B cell (primary cell): ENCODE measurements around the gene TMEM18. TPM values are rescaled to one million over a fixed set of nuclear protein-coding genes. Genes with fewer than 3 reads are reported as not detected.

Experiments used
- ATAC-seq: fragments of 200-7000 bp; cut with Tn5 transposase; one replicate; pipeline ENCODE4 v1.10.0; 2021; ENCODE audit warnings: low read depth, mild to moderate bottlenecking, moderate number of reproducible peaks, moderate library complexity
- CTCF ChIA-PET: fragments of 350-600 bp; sonication (Branson Sonifier 250); formaldehyde crosslinking; loops from one replicate; lab custom pipeline; 2021; ENCODE audit warnings: antibody characterized with exemption, inconsistent platforms; lab: Charles Lee
- POLR2A ChIA-PET: fragments of 350-600 bp; sonication (Branson Sonifier 250); formaldehyde crosslinking; loops from one replicate; lab custom pipeline; 2021; ENCODE audit warnings: antibody characterized with exemption; lab: Charles Lee
- DNase-seq: peaks from one replicate; pipeline ENCODE4 v3.0.0; 2013
- H2AFZ ChIP-seq: 2 replicates; pipeline ENCODE4 v1.6.1; 2012; ENCODE audit warnings: mild to moderate bottlenecking, low read depth, low read length; ENCODE audit not compliant: insufficient read depth, poor library complexity, severe bottlenecking
- H3K27ac ChIP-seq, 2 donors: 1 replicate in 1 of 2; 2 replicates in 1 of 2; pipeline ENCODE4 v1.5.1; 2012 to 2013; ENCODE audit warnings: low read length in 2 of 2, mild to moderate bottlenecking in 2 of 2, moderate library complexity in 1 of 2
- H3K27me3 ChIP-seq, 4 experiments: fragments of 200-600 bp in 1 of 4; sonication (generic) in 1 of 4; replicated peaks in 1 of 4; 1 replicate in 2 of 4; 2 replicates in 2 of 4; pipeline versions ENCODE4 v1.6.1 to v1.7.0; 2013 to 2016; ENCODE audit warnings: low read length in 3 of 4, mild to moderate bottlenecking in 2 of 4, mixed read lengths in 1 of 4, moderate library complexity in 1 of 4; ENCODE audit not compliant: insufficient read depth in 4 of 4, control insufficient read depth in 3 of 4; ENCODE audit errors: control extremely low read depth in 1 of 4
- H3K36me3 ChIP-seq, 2 experiments: replicated peaks in 1 of 2; 1 replicate in 1 of 2; 2 replicates in 1 of 2; pipeline versions ENCODE4 v1.6.1 to v1.7.1; 2013; ENCODE audit warnings: low read length in 1 of 2; ENCODE audit not compliant: insufficient read depth in 2 of 2, control insufficient read depth in 1 of 2; ENCODE audit errors: control extremely low read depth in 1 of 2, extremely low read depth in 1 of 2
- H3K4me1 ChIP-seq, 2 donors: fragments of 200-600 bp in 1 of 2; sonication (generic) in 1 of 2; 1 replicate in 1 of 2; 2 replicates in 1 of 2; pipeline versions ENCODE4 v1.5.1 to v1.6.1; 2013 to 2017; ENCODE audit warnings: low read length in 2 of 2; ENCODE audit not compliant: control insufficient read depth in 2 of 2, insufficient read depth in 2 of 2
- H3K4me2 ChIP-seq: replicated peaks from 2 replicates; pipeline ENCODE3; 2012; ENCODE audit warnings: mild to moderate bottlenecking, low read depth, low read length; ENCODE audit not compliant: poor library complexity, severe bottlenecking
- H3K4me3 ChIP-seq, 5 experiments: fragments of 200-600 bp in 1 of 5; sonication (generic) in 1 of 5; 1 replicate in 3 of 5; 2 replicates in 2 of 5; pipeline versions ENCODE4 v1.5.1 to v1.7.0; 2011 to 2016; ENCODE audit warnings: low read length in 4 of 5, mild to moderate bottlenecking in 4 of 5, low read depth in 2 of 5, control low read depth in 1 of 5, moderate library complexity in 1 of 5; ENCODE audit not compliant: insufficient read depth in 1 of 5; ENCODE audit errors: control extremely low read depth in 1 of 5, extremely low read depth in 1 of 5
- H3K79me2 ChIP-seq: fragments of 200-600 bp; sonication (generic); one replicate; pipeline ENCODE4 v1.6.0; 2016; ENCODE audit warnings: low read length; ENCODE audit not compliant: control insufficient read depth, insufficient read depth
- H3K9ac ChIP-seq: fragments of 200-600 bp; sonication (generic); 2 replicates; pipeline ENCODE4 v1.6.1; 2017; ENCODE audit warnings: mild to moderate bottlenecking, low read length, moderate library complexity
- H3K9me3 ChIP-seq, 3 donors: one replicate each; pipeline versions ENCODE4 v1.6.1 to v1.7.1; 2013; ENCODE audit warnings: low read length in 2 of 3; ENCODE audit not compliant: control insufficient read depth in 2 of 3, insufficient read depth in 1 of 3; ENCODE audit errors: control extremely low read depth in 1 of 3
- H4K20me1 ChIP-seq: 2 replicates; pipeline ENCODE4 v1.6.0; 2012; ENCODE audit warnings: mild to moderate bottlenecking, low read length; ENCODE audit not compliant: insufficient read depth, control insufficient read depth, poor library complexity, severe bottlenecking
- H3K27ac Mint-ChIP-seq: one replicate; pipeline ENCODE4 v1.8.0; 2021; ENCODE audit warnings: mixed read lengths
- H3K27me3 Mint-ChIP-seq: one replicate; pipeline ENCODE4 v1.8.0; 2021; ENCODE audit warnings: mixed read lengths
- H3K4me1 Mint-ChIP-seq: one replicate; pipeline ENCODE4 v1.8.0; 2021; ENCODE audit warnings: mixed read lengths
- H3K4me3 Mint-ChIP-seq: one replicate; pipeline ENCODE4 v1.8.0; 2021; ENCODE audit warnings: mixed read lengths
- H3K9me3 Mint-ChIP-seq: one replicate; pipeline ENCODE4 v1.8.0; 2022; ENCODE audit warnings: mixed read lengths; ENCODE audit not compliant: insufficient read depth
- CTCF ChIP-seq: fragments of 200-600 bp; IDR thresholded peaks from one replicate; pipeline ENCODE4 v1.8.0; 2022; ENCODE audit warnings: antibody characterized with exemption, mild to moderate bottlenecking
- EZH2 ChIP-seq: IDR thresholded peaks from 2 replicates; pipeline ENCODE4 v1.6.1; 2012; ENCODE audit warnings: borderline replicate concordance, low read depth, mild to moderate bottlenecking, moderate library complexity, low read length; ENCODE audit not compliant: insufficient read depth, poor library complexity, severe bottlenecking
- WGBS: methylation state at CpG from one replicate; pipeline ENCODE4 v1.1.5; 2013; ENCODE audit warnings: missing lambda C conversion rate; ENCODE audit not compliant: insufficient coverage; 5-methylcytosine and 5-hydroxymethylcytosine counted together
- intact Hi-C: fragments of 100-400 bp; cut with micrococcal nuclease; formaldehyde crosslinking; loops from one replicate; pipeline ENCODE4 v1.10.0; 2022
- polyA plus RNA-seq: library from polyadenylated mRNA; depleted of rRNA; stranded (reverse); fragments of >200 nt; gene quantifications from 2 replicates; pipeline ENCODE4 v1.2.3, GENCODE V29; 2012
- total RNA-seq, 2 donors: library from RNA; stranded (reverse); fragments of 120-200 nt in 1 of 2; gene quantifications; 1 replicate in 1 of 2; 2 replicates in 1 of 2; pipeline versions ENCODE4 v1.2.3 to v1.2.4, GENCODE V29; 2013 to 2022

TMEM18 gene
- total and polyA plus RNA-seq, 2 donors (not counting 1 experiment from before 2014, with no cell fraction given) = 14.4 to 38.5 TPM

- intact Hi-C loops = no loop called here
- H3K27ac Mint-ChIP-seq = peak overlapping the region; percentile 50
- ATAC-seq = peak; percentile 73
- H3K27ac ChIP-seq = no peak overlapping the region
- no peak overlapping the region for H3K4me3 ChIP-seq
- no peak overlapping the region for H2AFZ ChIP-seq
- no peaks in the 10 kb centered on the region for H3K27me3 Mint-ChIP-seq
- no peaks in the 10 kb centered on the region for H3K36me3 ChIP-seq
- no peaks in the 10 kb centered on the region for H4K20me1 ChIP-seq
- H3K4me1 ChIP-seq = peaks cover 6 to 8% of the 10 kb centered on the region in 2 donors
- H3K4me3 Mint-ChIP-seq = peak overlapping the region; percentile 32
- H3K9me3 Mint-ChIP-seq = peaks cover 6% of the 10 kb centered on the region
- no peaks in the 10 kb centered on the region for H3K79me2 ChIP-seq
- peak overlapping the region; percentile 52 for H3K4me2 ChIP-seq
- ChIA-PET CTCF (interaction anchor here (1.1 to 1.3 kb wide), 4 partner anchors 8 to 160 kb away, joined by 3 to 5 read pairs (median 3); no protein-coding TSS in a partner anchor), POLR2A (no interaction called here)
- DNase-seq = peak; percentile 54
- TF ChIP-seq CTCF (no peak), EZH2 (no peak)
- 63% methylated on average over 14 of the region's 19 CpGs for WGBS
- H3K9ac ChIP-seq = no peak overlapping the region
- peaks cover 17% of the 10 kb centered on the region for H3K4me1 Mint-ChIP-seq
- peaks cover 0 to 14% (median 10%) of the 10 kb centered on the region in 3 donors for H3K9me3 ChIP-seq
- no peaks in the 10 kb centered on the region for H3K27me3 ChIP-seq
These were observed 12.8 kb upstream of the TMEM18 start for GRCh38 chr2:689877-690510.

- DNase-seq (no peak), ATAC-seq (no peak)
- ChIA-PET CTCF (interaction anchor here (1.2 to 1.3 kb wide), 3 partner anchors 9 to 53 kb away, joined by 3 to 5 read pairs (median 3); no protein-coding TSS in a partner anchor), POLR2A (no interaction called here)
- H3K4me3 ChIP-seq = no peak overlapping the region
- H3K36me3 ChIP-seq = no peaks in the 10 kb centered on the region
- no peak overlapping the region for H2AFZ ChIP-seq
- Mint-ChIP-seq H3K4me1 (peaks cover 17% of the 10 kb centered on the region), H3K27me3 (no peaks in the 10 kb centered on the region), H3K4me3 (no peak overlapping the region), H3K27ac (no peak overlapping the region), H3K9me3 (peaks cover 6% of the 10 kb centered on the region)
- no peak overlapping the region for H3K27ac ChIP-seq
- no peak overlapping the region for H3K4me2 ChIP-seq
- H3K4me1 ChIP-seq = peaks cover 6 to 8% of the 10 kb centered on the region in 2 donors
- no peaks in the 10 kb centered on the region for H3K27me3 ChIP-seq
- no peak overlapping the region for H3K9ac ChIP-seq
- H4K20me1 ChIP-seq = no peaks in the 10 kb centered on the region
- intact Hi-C loops = no loop called here
- no CpG with 5 or more reads among the region's 5 CpGs for WGBS
- H3K79me2 ChIP-seq = no peaks in the 10 kb centered on the region
- no peak for TF ChIP-seq EZH2
- peaks cover 1 to 17% (median 16%) of the 10 kb centered on the region in 3 donors for H3K9me3 ChIP-seq
These were observed 12.0 kb upstream of the TMEM18 start for GRCh38 chr2:689237-689636.
